Measurements from ENCODE around the gene IRF4.

IRF4 gene

DNA sequence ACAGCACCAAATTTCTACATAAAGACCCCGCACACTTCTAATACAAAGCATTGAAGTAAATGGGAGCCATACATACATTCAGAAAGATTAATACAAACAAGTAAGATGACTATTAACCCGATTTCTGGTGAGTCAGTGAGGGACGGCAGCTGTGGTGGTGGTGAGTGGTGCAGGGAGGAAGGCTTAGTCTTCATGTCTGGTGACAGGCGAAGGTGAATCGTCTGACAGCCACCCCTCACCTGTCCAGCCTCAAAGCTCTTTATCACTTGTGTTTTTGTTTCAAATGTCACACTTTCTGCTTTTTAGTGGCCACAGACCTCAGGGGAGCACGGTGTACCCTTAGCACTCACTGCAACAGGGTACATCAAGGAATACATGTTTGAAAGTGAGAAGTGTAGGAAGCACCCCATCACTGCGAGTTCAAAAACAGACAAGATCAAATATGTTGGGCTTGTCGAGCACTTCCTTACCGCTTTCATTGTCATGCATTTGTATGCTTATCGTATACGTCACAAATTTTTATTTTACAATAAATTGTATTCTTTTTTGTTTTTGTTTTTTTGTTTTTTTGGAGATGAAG, 63.5 kb downstream of the IRF4 start:
- no peak overlapping the region for H2AFZ ChIP-seq (ENCODE audit: low read length)
- no peaks in the 10 kb centered on the region for H3K4me1 ChIP-seq (ENCODE audit: control insufficient read depth in 2 of 2, insufficient read depth in 1 of 2, low read depth in 1 of 2, low read length in 2 of 2)
- H3K36me3 ChIP-seq (replicated peaks in 1 of 2; ENCODE audit: control insufficient read depth in 2 of 2, insufficient read depth in 2 of 2, low read length in 2 of 2): no peaks in the 10 kb centered on the region
- H4K91ac ChIP-seq (ENCODE audit: low read depth, low read length, poor library complexity): no peak overlapping the region
- no peak overlapping the region for H3K14ac ChIP-seq (ENCODE audit: low read length)
- no peak overlapping the region for H3K23ac ChIP-seq (ENCODE audit: low read depth, low read length, poor library complexity)
- H3K4me2 ChIP-seq (ENCODE audit: insufficient read depth, low read length, poor library complexity, severe bottlenecking): no peak overlapping the region
- no peak overlapping the region for H3K18ac ChIP-seq (ENCODE audit: low read length)
- H3K4me3 ChIP-seq (ENCODE audit: low read length in 2 of 2): no peak overlapping the region
- H3K9me3 ChIP-seq (replicated peaks in 1 of 2; ENCODE audit: control insufficient read depth in 2 of 2, insufficient read depth in 1 of 2, low read depth in 1 of 2, low read length in 2 of 2): no peaks in the 10 kb centered on the region
- H3K27ac ChIP-seq (replicated peaks; ENCODE audit: low read length): no peak overlapping the region
- H3K9ac ChIP-seq (ENCODE audit: low read depth, low read length, poor library complexity): no peak overlapping the region
- no peak overlapping the region for H2BK120ac ChIP-seq (ENCODE audit: low read depth, low read length)
- H3K79me1 ChIP-seq (ENCODE audit: low read depth, low read length): no peaks in the 10 kb centered on the region
- H2BK15ac ChIP-seq (ENCODE audit: low read length): no peak overlapping the region
- no peak overlapping the region for H2AK5ac ChIP-seq (ENCODE audit: low read depth, low read length)
- no peak overlapping the region for H3K4ac ChIP-seq (ENCODE audit: low read length)
- no CpG with 5 or more reads among the region's 11 CpGs for WGBS, 2 donors (ENCODE audit: extremely low coverage in 2 of 2, insufficient read length in 2 of 2, insufficient replicate concordance in 1 of 2)
- no peak overlapping the region for H2BK5ac ChIP-seq (ENCODE audit: low read length)
- no peak for DNase-seq (ENCODE audit: low spot score)
- no peak overlapping the region for H4K8ac ChIP-seq (ENCODE audit: low read depth, low read length)
- H3K27me3 ChIP-seq (ENCODE audit: control insufficient read depth in 3 of 3, insufficient read depth in 3 of 3, low read depth in 1 of 3, low read length in 3 of 3): peaks cover 0 to 4% (median 0%) of the 10 kb centered on the region in 3 experiments
- H2BK12ac ChIP-seq (ENCODE audit: low read length): no peak overlapping the region

DNA sequence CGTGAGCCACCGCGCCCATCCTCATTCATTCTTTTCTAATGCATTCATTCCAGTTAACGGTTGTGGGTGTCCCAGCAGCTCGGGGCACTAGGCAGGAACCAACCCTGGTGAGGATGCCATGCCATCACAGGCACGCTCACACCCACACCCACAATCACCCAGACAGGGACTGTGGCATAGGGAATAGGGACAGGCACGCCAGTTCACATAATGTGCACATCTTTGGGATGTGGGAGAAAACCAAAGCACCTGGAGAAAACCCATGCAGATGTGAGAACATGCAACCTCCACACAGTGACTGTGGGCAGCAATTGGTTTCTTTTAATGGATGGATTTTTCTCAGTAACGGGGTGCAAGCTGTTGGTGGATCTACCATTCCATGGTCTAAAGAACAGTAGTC, 64.3 kb downstream of the IRF4 start:
- Histone ChIP-seq H3K36me3 (replicated peaks in 1 of 2; ENCODE audit: control insufficient read depth in 2 of 2, insufficient read depth in 2 of 2, low read length in 2 of 2) (no peaks in the 10 kb centered on the region), H3K4me1 (ENCODE audit: control insufficient read depth in 2 of 2, insufficient read depth in 1 of 2, low read depth in 1 of 2, low read length in 2 of 2) (no peaks in the 10 kb centered on the region), H2BK15ac (ENCODE audit: low read length) (no peak overlapping the region), H3K4ac (ENCODE audit: low read length) (no peak overlapping the region), H3K23ac (ENCODE audit: low read depth, low read length, poor library complexity) (no peak overlapping the region), H4K8ac (ENCODE audit: low read depth, low read length) (no peak overlapping the region), H2AK5ac (ENCODE audit: low read depth, low read length) (peak overlapping the region; percentile 32), H3K4me3 (ENCODE audit: low read length in 2 of 2) (no peak overlapping the region), H3K27me3 (ENCODE audit: control insufficient read depth in 3 of 3, insufficient read depth in 3 of 3, low read depth in 1 of 3, low read length in 3 of 3) (peaks cover 0 to 4% (median 0%) of the 10 kb centered on the region in 3 experiments), H2BK120ac (ENCODE audit: low read depth, low read length) (peak overlapping the region; percentile 82), H3K14ac (ENCODE audit: low read length) (no peak overlapping the region), H2BK12ac (ENCODE audit: low read length) (no peak overlapping the region), H3K27ac (replicated peaks; ENCODE audit: low read length) (no peak overlapping the region), H3K9ac (ENCODE audit: low read depth, low read length, poor library complexity) (no peak overlapping the region), H3K79me1 (ENCODE audit: low read depth, low read length) (no peaks in the 10 kb centered on the region), H2BK5ac (ENCODE audit: low read length) (no peak overlapping the region), H2AFZ (ENCODE audit: low read length) (no peak overlapping the region), H3K9me3 (replicated peaks in 1 of 2; ENCODE audit: control insufficient read depth in 2 of 2, insufficient read depth in 1 of 2, low read depth in 1 of 2, low read length in 2 of 2) (no peaks in the 10 kb centered on the region), H3K18ac (ENCODE audit: low read length) (no peak overlapping the region), H3K4me2 (ENCODE audit: insufficient read depth, low read length, poor library complexity, severe bottlenecking) (no peak overlapping the region), H4K91ac (ENCODE audit: low read depth, low read length, poor library complexity) (no peak overlapping the region)
- WGBS, 2 donors (ENCODE audit: extremely low coverage in 2 of 2, insufficient read length in 2 of 2, insufficient replicate concordance in 1 of 2): no CpG with 5 or more reads among the region's 8 CpGs
- DNase-seq (ENCODE audit: low spot score): no peak

DNA sequence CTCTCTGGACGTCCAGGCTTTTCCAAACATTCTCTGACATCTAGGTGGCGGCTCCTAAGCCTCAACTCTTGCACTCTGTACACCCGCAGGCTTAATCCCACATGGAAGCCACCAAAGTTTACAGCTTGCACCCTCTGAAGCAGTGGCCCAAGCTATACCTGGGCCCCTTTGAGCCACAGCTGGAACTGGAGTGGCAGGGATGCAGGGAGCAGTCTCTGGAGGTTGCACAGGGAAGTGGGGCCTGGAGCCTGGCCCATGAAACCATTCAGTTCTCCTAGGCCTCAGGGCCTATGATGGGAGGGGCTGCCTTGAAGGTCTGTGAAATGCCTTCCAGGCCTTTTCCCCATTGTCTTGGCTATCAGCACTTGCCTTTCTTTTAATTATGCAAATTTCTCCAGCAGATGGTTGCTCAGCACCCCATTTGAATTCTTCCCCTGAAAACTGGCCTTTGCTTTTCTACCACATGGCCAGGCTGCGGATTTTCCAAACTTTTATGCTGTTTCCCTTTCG, 64.9 kb downstream of the IRF4 start:
- Histone ChIP-seq H3K14ac (ENCODE audit: low read length) (no peak overlapping the region), H3K4me1 (ENCODE audit: control insufficient read depth in 2 of 2, insufficient read depth in 1 of 2, low read depth in 1 of 2, low read length in 2 of 2) (no peaks in the 10 kb centered on the region), H3K23ac (ENCODE audit: low read depth, low read length, poor library complexity) (no peak overlapping the region), H2BK120ac (ENCODE audit: low read depth, low read length) (no peak overlapping the region), H3K18ac (ENCODE audit: low read length) (no peak overlapping the region), H4K8ac (ENCODE audit: low read depth, low read length) (no peak overlapping the region), H3K9me3 (replicated peaks in 1 of 2; ENCODE audit: control insufficient read depth in 2 of 2, insufficient read depth in 1 of 2, low read depth in 1 of 2, low read length in 2 of 2) (no peaks in the 10 kb centered on the region), H3K36me3 (replicated peaks in 1 of 2; ENCODE audit: control insufficient read depth in 2 of 2, insufficient read depth in 2 of 2, low read length in 2 of 2) (no peaks in the 10 kb centered on the region), H3K79me1 (ENCODE audit: low read depth, low read length) (no peaks in the 10 kb centered on the region), H3K9ac (ENCODE audit: low read depth, low read length, poor library complexity) (no peak overlapping the region), H2AK5ac (ENCODE audit: low read depth, low read length) (no peak overlapping the region), H3K27me3 (ENCODE audit: control insufficient read depth in 3 of 3, insufficient read depth in 3 of 3, low read depth in 1 of 3, low read length in 3 of 3) (peaks cover 0 to 4% (median 0%) of the 10 kb centered on the region in 3 experiments), H2BK15ac (ENCODE audit: low read length) (no peak overlapping the region), H2AFZ (ENCODE audit: low read length) (no peak overlapping the region), H2BK12ac (ENCODE audit: low read length) (no peak overlapping the region), H3K4ac (ENCODE audit: low read length) (no peak overlapping the region), H2BK5ac (ENCODE audit: low read length) (no peak overlapping the region), H3K4me3 (ENCODE audit: low read length in 2 of 2) (no peak overlapping the region), H3K4me2 (ENCODE audit: insufficient read depth, low read length, poor library complexity, severe bottlenecking) (no peak overlapping the region), H3K27ac (replicated peaks; ENCODE audit: low read length) (no peak overlapping the region), H4K91ac (ENCODE audit: low read depth, low read length, poor library complexity) (no peak overlapping the region)
- no peak for DNase-seq (ENCODE audit: low spot score)
- WGBS, 2 donors (ENCODE audit: extremely low coverage in 2 of 2, insufficient read length in 2 of 2, insufficient replicate concordance in 1 of 2): no CpG with 5 or more reads among the region's 5 CpGs

DNA sequence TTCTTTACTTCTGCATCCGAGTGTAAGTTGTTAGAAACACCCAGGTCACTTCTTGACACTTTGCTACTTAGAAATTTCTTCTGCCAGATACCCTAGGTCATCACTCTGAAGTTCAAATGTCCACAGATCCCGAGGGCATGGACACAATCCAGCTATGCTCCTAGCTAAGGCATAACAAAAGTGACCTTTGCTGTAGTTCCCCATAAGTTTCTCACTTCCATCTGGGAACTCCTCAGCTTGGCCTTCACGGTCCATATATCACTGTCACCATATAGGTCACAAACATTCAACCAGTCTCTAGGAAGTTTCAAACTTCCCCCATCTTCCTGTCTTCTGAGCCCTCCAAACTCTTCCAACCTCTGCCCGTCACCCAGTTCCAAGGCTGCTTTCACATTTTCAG, 65.3 kb downstream of the IRF4 start:
- H4K91ac ChIP-seq (ENCODE audit: low read depth, low read length, poor library complexity): no peak overlapping the region
- H3K9ac ChIP-seq (ENCODE audit: low read depth, low read length, poor library complexity): no peak overlapping the region
- WGBS, 2 donors (ENCODE audit: extremely low coverage in 2 of 2, insufficient read length in 2 of 2, insufficient replicate concordance in 1 of 2): no CpG with 5 or more reads among the region's 4 CpGs
- no peak overlapping the region for H3K18ac ChIP-seq (ENCODE audit: low read length)
- no peaks in the 10 kb centered on the region for H3K4me1 ChIP-seq (ENCODE audit: control insufficient read depth in 2 of 2, insufficient read depth in 1 of 2, low read depth in 1 of 2, low read length in 2 of 2)
- no peaks in the 10 kb centered on the region for H3K36me3 ChIP-seq (replicated peaks in 1 of 2; ENCODE audit: control insufficient read depth in 2 of 2, insufficient read depth in 2 of 2, low read length in 2 of 2)
- H2AFZ ChIP-seq (ENCODE audit: low read length): no peak overlapping the region
- no peak overlapping the region for H3K27ac ChIP-seq (replicated peaks; ENCODE audit: low read length)
- no peak overlapping the region for H3K4ac ChIP-seq (ENCODE audit: low read length)
- H3K9me3 ChIP-seq (replicated peaks in 1 of 2; ENCODE audit: control insufficient read depth in 2 of 2, insufficient read depth in 1 of 2, low read depth in 1 of 2, low read length in 2 of 2): no peaks in the 10 kb centered on the region
- no peak overlapping the region for H3K4me2 ChIP-seq (ENCODE audit: insufficient read depth, low read length, poor library complexity, severe bottlenecking)
- H2BK120ac ChIP-seq (ENCODE audit: low read depth, low read length): no peak overlapping the region
- no peak overlapping the region for H2BK12ac ChIP-seq (ENCODE audit: low read length)
- no peak overlapping the region for H2AK5ac ChIP-seq (ENCODE audit: low read depth, low read length)
- H4K8ac ChIP-seq (ENCODE audit: low read depth, low read length): no peak overlapping the region
- DNase-seq (ENCODE audit: low spot score): no peak
- H2BK15ac ChIP-seq (ENCODE audit: low read length): no peak overlapping the region
- H3K4me3 ChIP-seq (ENCODE audit: low read length in 2 of 2): no peak overlapping the region
- H3K14ac ChIP-seq (ENCODE audit: low read length): no peak overlapping the region
- no peak overlapping the region for H3K23ac ChIP-seq (ENCODE audit: low read depth, low read length, poor library complexity)
- H3K27me3 ChIP-seq (ENCODE audit: control insufficient read depth in 3 of 3, insufficient read depth in 3 of 3, low read depth in 1 of 3, low read length in 3 of 3): peaks cover 0 to 4% (median 0%) of the 10 kb centered on the region in 3 experiments
- H2BK5ac ChIP-seq (ENCODE audit: low read length): no peak overlapping the region
- H3K79me1 ChIP-seq (ENCODE audit: low read depth, low read length): no peaks in the 10 kb centered on the region
